Muscle of leg (tissue), 11 donors: ENCODE results near the gene CDK5RAP1. TPM values are rescaled to one million over a fixed set of nuclear protein-coding genes. Genes with fewer than 3 reads are reported as not detected.

Source experiments
- DNase-seq: peaks from one replicate; pipeline ENCODE4 v3.0.0; 2013
- H3K27ac ChIP-seq: one replicate; pipeline ENCODE4 v1.5.1; 2013; ENCODE audit warnings: mild to moderate bottlenecking, low read length, control low read depth
- H3K27me3 ChIP-seq: one replicate; pipeline ENCODE4 v1.6.1; 2013; ENCODE audit warnings: low read length; ENCODE audit not compliant: control insufficient read depth, insufficient read depth
- H3K36me3 ChIP-seq: one replicate; pipeline ENCODE4 v1.6.1; 2013; ENCODE audit warnings: low read length; ENCODE audit not compliant: control insufficient read depth, insufficient read depth
- H3K4me1 ChIP-seq: one replicate; pipeline ENCODE4 v1.6.1; 2013; ENCODE audit warnings: low read length; ENCODE audit not compliant: control insufficient read depth, insufficient read depth
- H3K4me3 ChIP-seq: one replicate; pipeline ENCODE4 v1.5.1; 2013; ENCODE audit warnings: low read length, control low read depth
- H3K9me3 ChIP-seq: replicated peaks from 2 replicates; pipeline ENCODE4 v1.6.1; 2013; ENCODE audit warnings: low read depth, low read length; ENCODE audit not compliant: control insufficient read depth
- WGBS: methylation state at CpG from one replicate; pipeline ENCODE4 v1.1.5; 2013; ENCODE audit warnings: missing lambda C conversion rate; ENCODE audit not compliant: insufficient coverage; 5-methylcytosine and 5-hydroxymethylcytosine counted together
- polyA plus RNA-seq, 8 donors: library from polyadenylated mRNA; unstranded; fragments of 120-200 nt; gene quantifications; one replicate each; pipeline versions ENCODE4 v1.2.1 to v1.2.3, GENCODE V29; 2013; ENCODE audit warnings: inconsistent platforms in 1 of 8, low replicate concordance in 1 of 8; ENCODE audit not compliant: insufficient read length in 8 of 8, insufficient read depth in 1 of 8
- total RNA-seq: library from RNA; stranded (reverse); fragments of 120-200 nt; gene quantifications from one replicate; pipeline ENCODE4 v1.2.4, GENCODE V29; 2013

Gene CDK5RAP1
- total and polyA plus RNA-seq, 9 donors: 18.5 to 28.4 (median 20.3) TPM

- Histone ChIP-seq H3K36me3 (no peaks in the 10 kb centered on the region), H3K27me3 (peaks cover 9% of the 10 kb centered on the region), H3K9me3 (no peaks in the 10 kb centered on the region), H3K4me1 (no peaks in the 10 kb centered on the region), H3K27ac (no peak overlapping the region), H3K4me3 (no peak overlapping the region)
- WGBS: 9% methylated on average over 4 of the region's 5 CpGs
- no peak for DNase-seq
Observed at GRCh38 chr20:33318096-33318429, 83.3 kb downstream of the CDK5RAP1 start.

- H3K4me1 ChIP-seq: no peaks in the 10 kb centered on the region
- H3K4me3 ChIP-seq: no peak overlapping the region
- no peaks in the 10 kb centered on the region for H3K36me3 ChIP-seq
- H3K27me3 ChIP-seq: peaks cover 9% of the 10 kb centered on the region
- no peak overlapping the region for H3K27ac ChIP-seq
- no peak for DNase-seq
- WGBS: 78% methylated on average over 12 of the region's 14 CpGs
- H3K9me3 ChIP-seq: no peaks in the 10 kb centered on the region
Observed at GRCh38 chr20:33317424-33318095, 83.8 kb downstream of the CDK5RAP1 start.

GRCh38 chr20:33316958-33317357 lies 84.4 kb downstream of the CDK5RAP1 start:
- Histone ChIP-seq H3K27me3 (peaks cover 7% of the 10 kb centered on the region), H3K27ac (no peak overlapping the region), H3K9me3 (no peaks in the 10 kb centered on the region), H3K36me3 (no peaks in the 10 kb centered on the region), H3K4me3 (no peak overlapping the region), H3K4me1 (no peaks in the 10 kb centered on the region)
- 59% methylated on average over 2 of the region's 3 CpGs for WGBS
- no peak for DNase-seq

GRCh38 chr20:33316343-33316742 lies 85.0 kb downstream of the CDK5RAP1 start:
- H3K36me3 ChIP-seq: no peaks in the 10 kb centered on the region
- WGBS: 62% methylated on average over 5 of the region's 5 CpGs

GRCh38 chr20:33313686-33314314 lies 87.5 kb downstream of the CDK5RAP1 start:
- Histone ChIP-seq H3K4me3 (no peak overlapping the region), H3K36me3 (no peaks in the 10 kb centered on the region), H3K9me3 (no peaks in the 10 kb centered on the region), H3K4me1 (no peaks in the 10 kb centered on the region), H3K27me3 (peaks cover 5% of the 10 kb centered on the region), H3K27ac (no peak overlapping the region)
- 75% methylated on average over 6 of the region's 7 CpGs for WGBS
- DNase-seq: no peak

More at GRCh38 chr20:33316343-33316742, 85.0 kb downstream of the CDK5RAP1 start:
- H3K9me3 ChIP-seq: no peaks in the 10 kb centered on the region
- H3K27ac ChIP-seq: no peak overlapping the region
- no peak overlapping the region for H3K4me3 ChIP-seq
- DNase-seq: no peak
- H3K27me3 ChIP-seq: peaks cover 7% of the 10 kb centered on the region
- no peaks in the 10 kb centered on the region for H3K4me1 ChIP-seq

GRCh38 chr20:33312583-33312982 lies 88.7 kb downstream of the CDK5RAP1 start:
- H3K27me3 ChIP-seq: no peaks in the 10 kb centered on the region
- H3K9me3 ChIP-seq: no peaks in the 10 kb centered on the region
- H3K27ac ChIP-seq: no peak overlapping the region
- no peaks in the 10 kb centered on the region for H3K36me3 ChIP-seq
- no peak for DNase-seq
- WGBS: 93% methylated on average over 5 of the region's 11 CpGs
- no peaks in the 10 kb centered on the region for H3K4me1 ChIP-seq
- H3K4me3 ChIP-seq: no peak overlapping the region

- Histone ChIP-seq H3K27me3 (no peaks in the 10 kb centered on the region), H3K4me1 (no peaks in the 10 kb centered on the region), H3K9me3 (no peaks in the 10 kb centered on the region), H3K36me3 (no peaks in the 10 kb centered on the region), H3K4me3 (no peak overlapping the region), H3K27ac (no peak overlapping the region)
- no CpG with 5 or more reads among the region's 4 CpGs for WGBS
- no peak for DNase-seq
Observed at GRCh38 chr20:33311996-33312395, 89.3 kb downstream of the CDK5RAP1 start.

- H3K27ac ChIP-seq: no peak overlapping the region
- no peaks in the 10 kb centered on the region for H3K4me1 ChIP-seq
- H3K4me3 ChIP-seq: no peak overlapping the region
- WGBS: 65% methylated on average over 2 of the region's 8 CpGs
- no peaks in the 10 kb centered on the region for H3K27me3 ChIP-seq
- H3K9me3 ChIP-seq: no peaks in the 10 kb centered on the region
- DNase-seq: no peak
- H3K36me3 ChIP-seq: no peaks in the 10 kb centered on the region
Observed at GRCh38 chr20:33311011-33311410, 90.3 kb downstream of the CDK5RAP1 start.

- Histone ChIP-seq H3K4me1 (no peaks in the 10 kb centered on the region), H3K4me3 (no peak overlapping the region), H3K36me3 (no peaks in the 10 kb centered on the region), H3K9me3 (no peaks in the 10 kb centered on the region), H3K27me3 (no peaks in the 10 kb centered on the region), H3K27ac (no peak overlapping the region)
- DNase-seq: no peak
- WGBS: 70% methylated on average over 5 of the region's 6 CpGs
Observed at GRCh38 chr20:33310327-33310899, 90.9 kb downstream of the CDK5RAP1 start.

GRCh38 chr20:33309631-33310030 lies 91.7 kb downstream of the CDK5RAP1 start:
- Histone ChIP-seq H3K27me3 (no peaks in the 10 kb centered on the region), H3K27ac (no peak overlapping the region), H3K9me3 (no peaks in the 10 kb centered on the region), H3K4me3 (no peak overlapping the region), H3K36me3 (no peaks in the 10 kb centered on the region), H3K4me1 (no peaks in the 10 kb centered on the region)
- no peak for DNase-seq
- 11% methylated on average over 2 of the region's 2 CpGs for WGBS
